A549 (cell line): ENCODE data around the gene PARP1.
"Not testable (repeated sequence)": the region's sequence is repeated elsewhere in the genome, so short reads cannot be mapped to it uniquely, and the experiment has no call there.

Experiments used
- CEBPB ChIP-seq, 2 experiments: fragments of >200 bp in 1 of 2; sonication (Bioruptor Twin) in 1 of 2; formaldehyde crosslinking in 1 of 2; IDR thresholded peaks; 2 replicates each; pipeline ENCODE4 v1.6.1; 2012 to 2016
- CHD2 ChIP-seq: fragments of 150-350 bp; IDR thresholded peaks from 2 replicates; pipeline ENCODE4 v1.6.1; 2014; ENCODE audit warnings: low read length; ENCODE audit not compliant: partially characterized antibody
- FOSB ChIP-seq: fragments of 250-450 bp; sonication (Bioruptor Pico); IDR thresholded peaks from 2 replicates; pipeline ENCODE4 v1.5.0; 2020; ENCODE audit warnings: mild to moderate bottlenecking, moderate library complexity
- MAFK ChIP-seq: fragments of 450-650 bp; IDR thresholded peaks from 2 replicates; pipeline ENCODE4 v1.6.1; 2014; ENCODE audit not compliant: partially characterized antibody
- MYC ChIP-seq: IDR thresholded peaks from 2 replicates; pipeline ENCODE4 v1.6.1; 2012; ENCODE audit warnings: mild to moderate bottlenecking, inconsistent platforms, low read length, improper control_type of control experiment, borderline replicate concordance
- POLR2AphosphoS2 ChIP-seq: conservative IDR thresholded peaks from 2 replicates; pipeline ENCODE4 v1.6.1; 2012; ENCODE audit warnings: low read length, improper control_type of control experiment, inconsistent platforms
- RCOR1 ChIP-seq: fragments of 150-350 bp; IDR thresholded peaks from 2 replicates; pipeline ENCODE4 v1.6.1; 2014; ENCODE audit warnings: antibody characterized with exemption, low read length, low read depth
- TP53 ChIP-seq: fragments of 250-450 bp; sonication (Bioruptor Pico); IDR thresholded peaks from 2 replicates; pipeline ENCODE4 v1.5.0; 2021; ENCODE audit warnings: mild to moderate bottlenecking, moderate library complexity
- TF ChIP-seq, protein P1 (sequence below): fragments of >200 bp; sonication (Bioruptor Twin); formaldehyde crosslinking; IDR thresholded peaks from 3 replicates; pipeline ENCODE4 v1.5.1; 2016
- TF ChIP-seq, protein P2 (sequence below): fragments of 200-600 bp; sonication (generic); IDR thresholded peaks from 2 replicates; pipeline ENCODE4 v1.6.1; 2016; ENCODE audit warnings: antibody characterized with exemption, mild to moderate bottlenecking, moderate library complexity
- TF ChIP-seq, protein P3 (sequence below): IDR thresholded peaks from 2 replicates; pipeline ENCODE4 v1.6.1; 2012

DNA sequence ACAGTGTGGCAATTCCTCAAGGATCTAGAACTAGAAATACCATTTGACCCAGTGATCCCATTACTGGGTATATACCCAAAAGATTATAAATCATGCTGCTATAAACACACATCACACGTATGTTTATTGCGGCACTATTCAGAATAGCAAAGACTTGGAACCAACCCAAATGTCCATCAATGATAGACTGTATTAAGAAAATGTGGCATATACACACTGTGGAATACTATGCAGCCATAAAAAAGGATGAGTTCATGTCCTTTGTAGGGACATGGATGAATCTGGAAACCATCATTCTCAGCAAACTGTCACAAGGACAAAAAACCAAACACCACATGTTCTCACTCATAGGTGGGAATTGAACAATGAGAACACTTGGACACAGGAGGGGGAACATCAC, 24.0 kb upstream of the PARP1 start:
- not testable (repeated sequence) for TF ChIP-seq RCOR1; FOSB (CRISPR knock-in tag); CEBPB (IDR thresholded peaks at IDR 0.05); POLR2AphosphoS2; CHD2; MYC; MAFK; TP53 (CRISPR knock-in tag)
- TF ChIP-seq, protein P1, sequence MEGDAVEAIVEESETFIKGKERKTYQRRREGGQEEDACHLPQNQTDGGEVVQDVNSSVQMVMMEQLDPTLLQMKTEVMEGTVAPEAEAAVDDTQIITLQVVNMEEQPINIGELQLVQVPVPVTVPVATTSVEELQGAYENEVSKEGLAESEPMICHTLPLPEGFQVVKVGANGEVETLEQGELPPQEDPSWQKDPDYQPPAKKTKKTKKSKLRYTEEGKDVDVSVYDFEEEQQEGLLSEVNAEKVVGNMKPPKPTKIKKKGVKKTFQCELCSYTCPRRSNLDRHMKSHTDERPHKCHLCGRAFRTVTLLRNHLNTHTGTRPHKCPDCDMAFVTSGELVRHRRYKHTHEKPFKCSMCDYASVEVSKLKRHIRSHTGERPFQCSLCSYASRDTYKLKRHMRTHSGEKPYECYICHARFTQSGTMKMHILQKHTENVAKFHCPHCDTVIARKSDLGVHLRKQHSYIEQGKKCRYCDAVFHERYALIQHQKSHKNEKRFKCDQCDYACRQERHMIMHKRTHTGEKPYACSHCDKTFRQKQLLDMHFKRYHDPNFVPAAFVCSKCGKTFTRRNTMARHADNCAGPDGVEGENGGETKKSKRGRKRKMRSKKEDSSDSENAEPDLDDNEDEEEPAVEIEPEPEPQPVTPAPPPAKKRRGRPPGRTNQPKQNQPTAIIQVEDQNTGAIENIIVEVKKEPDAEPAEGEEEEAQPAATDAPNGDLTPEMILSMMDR, result not testable (repeated sequence)
- TF ChIP-seq, protein P2, sequence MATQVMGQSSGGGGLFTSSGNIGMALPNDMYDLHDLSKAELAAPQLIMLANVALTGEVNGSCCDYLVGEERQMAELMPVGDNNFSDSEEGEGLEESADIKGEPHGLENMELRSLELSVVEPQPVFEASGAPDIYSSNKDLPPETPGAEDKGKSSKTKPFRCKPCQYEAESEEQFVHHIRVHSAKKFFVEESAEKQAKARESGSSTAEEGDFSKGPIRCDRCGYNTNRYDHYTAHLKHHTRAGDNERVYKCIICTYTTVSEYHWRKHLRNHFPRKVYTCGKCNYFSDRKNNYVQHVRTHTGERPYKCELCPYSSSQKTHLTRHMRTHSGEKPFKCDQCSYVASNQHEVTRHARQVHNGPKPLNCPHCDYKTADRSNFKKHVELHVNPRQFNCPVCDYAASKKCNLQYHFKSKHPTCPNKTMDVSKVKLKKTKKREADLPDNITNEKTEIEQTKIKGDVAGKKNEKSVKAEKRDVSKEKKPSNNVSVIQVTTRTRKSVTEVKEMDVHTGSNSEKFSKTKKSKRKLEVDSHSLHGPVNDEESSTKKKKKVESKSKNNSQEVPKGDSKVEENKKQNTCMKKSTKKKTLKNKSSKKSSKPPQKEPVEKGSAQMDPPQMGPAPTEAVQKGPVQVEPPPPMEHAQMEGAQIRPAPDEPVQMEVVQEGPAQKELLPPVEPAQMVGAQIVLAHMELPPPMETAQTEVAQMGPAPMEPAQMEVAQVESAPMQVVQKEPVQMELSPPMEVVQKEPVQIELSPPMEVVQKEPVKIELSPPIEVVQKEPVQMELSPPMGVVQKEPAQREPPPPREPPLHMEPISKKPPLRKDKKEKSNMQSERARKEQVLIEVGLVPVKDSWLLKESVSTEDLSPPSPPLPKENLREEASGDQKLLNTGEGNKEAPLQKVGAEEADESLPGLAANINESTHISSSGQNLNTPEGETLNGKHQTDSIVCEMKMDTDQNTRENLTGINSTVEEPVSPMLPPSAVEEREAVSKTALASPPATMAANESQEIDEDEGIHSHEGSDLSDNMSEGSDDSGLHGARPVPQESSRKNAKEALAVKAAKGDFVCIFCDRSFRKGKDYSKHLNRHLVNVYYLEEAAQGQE, result not testable (repeated sequence)
- TF ChIP-seq, protein P3, sequence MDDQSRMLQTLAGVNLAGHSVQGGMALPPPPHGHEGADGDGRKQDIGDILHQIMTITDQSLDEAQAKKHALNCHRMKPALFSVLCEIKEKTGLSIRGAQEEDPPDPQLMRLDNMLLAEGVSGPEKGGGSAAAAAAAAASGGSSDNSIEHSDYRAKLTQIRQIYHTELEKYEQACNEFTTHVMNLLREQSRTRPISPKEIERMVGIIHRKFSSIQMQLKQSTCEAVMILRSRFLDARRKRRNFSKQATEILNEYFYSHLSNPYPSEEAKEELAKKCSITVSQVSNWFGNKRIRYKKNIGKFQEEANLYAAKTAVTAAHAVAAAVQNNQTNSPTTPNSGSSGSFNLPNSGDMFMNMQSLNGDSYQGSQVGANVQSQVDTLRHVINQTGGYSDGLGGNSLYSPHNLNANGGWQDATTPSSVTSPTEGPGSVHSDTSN, result not testable (repeated sequence)
